IPS-20b (cell line): Measurements from ENCODE around the gene DARS1.

Source experiments
- H3K27ac ChIP-seq: one replicate; pipeline ENCODE4 v1.5.1; 2013; ENCODE audit warnings: low read length
- H3K27me3 ChIP-seq: 2 replicates; pipeline ENCODE4 v1.6.1; 2013; ENCODE audit warnings: mild to moderate bottlenecking, low read length, inconsistent platforms; ENCODE audit not compliant: insufficient read depth
- H3K36me3 ChIP-seq: 2 replicates; pipeline ENCODE4 v1.6.1; 2013; ENCODE audit warnings: low read depth, mild to moderate bottlenecking, inconsistent platforms, low read length, moderate library complexity; ENCODE audit not compliant: insufficient read depth
- H3K4me1 ChIP-seq: 2 replicates; pipeline ENCODE4 v1.6.1; 2013; ENCODE audit warnings: mild to moderate bottlenecking, control low read depth, inconsistent platforms, low read length, moderate library complexity; ENCODE audit not compliant: insufficient read depth
- H3K4me3 ChIP-seq: 2 replicates; pipeline ENCODE4 v1.5.1; 2013; ENCODE audit warnings: mild to moderate bottlenecking, low read length, inconsistent platforms
- H3K9ac ChIP-seq: 2 replicates; pipeline ENCODE4 v1.6.1; 2013; ENCODE audit warnings: low read depth, mild to moderate bottlenecking, inconsistent platforms, low read length, moderate library complexity
- H3K9me3 ChIP-seq: 2 replicates; pipeline ENCODE4 v1.6.1; 2013; ENCODE audit warnings: mild to moderate bottlenecking, low read depth, low read length, inconsistent platforms; ENCODE audit not compliant: insufficient read depth

DARS1 gene

DNA sequence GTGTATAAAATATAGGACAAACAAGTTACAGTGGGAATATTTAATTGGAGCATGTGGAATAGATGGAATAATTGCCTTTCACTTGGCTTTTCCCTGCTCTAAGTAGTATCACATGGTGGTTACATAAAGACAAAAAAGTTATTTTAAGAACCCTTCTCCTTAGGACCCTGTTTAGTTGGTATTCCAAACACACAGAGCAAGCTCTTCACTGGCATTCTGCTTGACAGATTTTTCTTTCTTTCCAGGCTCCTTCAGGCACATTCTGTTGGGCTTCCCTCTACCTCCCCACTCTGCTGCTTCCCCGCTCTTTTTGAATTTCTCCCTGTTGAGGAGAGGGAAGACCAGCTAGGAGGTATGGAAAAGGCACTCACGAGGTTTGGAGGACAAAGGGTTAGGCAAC, 29.0 kb upstream of the DARS1 start:
- no peak overlapping the region; the same call in 1 of the 2 replicates for H3K9ac ChIP-seq
- no peaks in the 10 kb centered on the region for H3K36me3 ChIP-seq
- peaks cover 11% of the 10 kb centered on the region; the same call in 1 of the 2 replicates for H3K4me1 ChIP-seq
- no peaks in the 10 kb centered on the region for H3K9me3 ChIP-seq
- no peaks in the 10 kb centered on the region for H3K27me3 ChIP-seq
- no peak overlapping the region for H3K4me3 ChIP-seq
- no peak overlapping the region for H3K27ac ChIP-seq

DNA sequence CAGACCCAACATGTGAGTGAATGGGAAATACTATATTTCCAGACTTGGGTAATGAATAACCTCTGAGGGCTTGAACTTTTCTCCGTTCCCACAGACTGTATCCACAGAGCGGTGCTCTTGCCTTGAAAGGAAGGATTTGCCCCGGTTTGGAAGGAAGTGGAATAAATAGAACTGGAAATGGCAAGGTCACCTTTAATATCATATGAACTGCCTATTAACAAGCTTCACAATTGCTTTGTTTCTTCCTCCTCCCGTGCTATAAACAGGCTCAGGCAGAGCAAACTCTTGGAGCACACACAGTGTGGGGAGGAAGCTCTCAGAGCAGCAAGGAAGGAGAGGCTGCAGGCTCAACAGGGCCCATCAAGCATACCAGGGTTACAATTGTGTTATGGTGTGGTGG, 28.5 kb upstream of the DARS1 start:
- H3K4me1 ChIP-seq, result peaks cover 11% of the 10 kb centered on the region; the same call in 1 of the 2 replicates
- H3K9me3 ChIP-seq, result no peaks in the 10 kb centered on the region
- no peaks in the 10 kb centered on the region for H3K27me3 ChIP-seq
- H3K27ac ChIP-seq, result no peak overlapping the region
- no peak overlapping the region for H3K4me3 ChIP-seq
- peak overlapping the region; percentile 44; the same call in 1 of the 2 replicates for H3K9ac ChIP-seq
- H3K36me3 ChIP-seq, result no peaks in the 10 kb centered on the region

DNA sequence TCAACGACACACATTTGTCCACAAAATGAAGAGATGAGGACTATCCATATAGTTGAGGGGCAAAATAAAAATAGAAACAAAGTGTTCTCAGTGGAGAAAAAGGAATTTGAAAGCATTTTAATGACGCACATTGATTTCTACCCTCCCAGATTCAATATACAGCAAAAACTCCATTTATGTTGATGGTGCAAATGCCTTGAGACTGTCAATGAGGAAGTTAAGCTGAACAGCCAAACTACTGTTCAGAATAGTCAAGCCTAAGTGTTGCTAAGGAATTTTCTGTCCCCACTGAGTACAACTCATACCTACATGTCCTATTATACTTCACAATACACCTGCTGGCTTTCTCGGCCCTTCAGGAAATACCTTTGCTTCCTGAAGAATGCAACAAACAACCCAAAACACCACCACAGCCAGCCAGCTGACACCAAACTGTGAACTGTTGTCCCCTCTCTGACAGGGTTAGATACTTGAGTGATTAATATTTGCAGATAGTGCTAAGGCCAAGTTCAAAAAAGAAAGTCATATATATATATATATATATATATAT, 27.8 kb upstream of the DARS1 start:
- Histone ChIP-seq H3K4me3 (no peak overlapping the region), H3K4me1 (peaks cover 11% of the 10 kb centered on the region; the same call in 1 of the 2 replicates), H3K9me3 (no peaks in the 10 kb centered on the region), H3K27ac (peak overlapping the region; percentile 11), H3K9ac (no peak overlapping the region), H3K36me3 (no peaks in the 10 kb centered on the region), H3K27me3 (no peaks in the 10 kb centered on the region)

DNA sequence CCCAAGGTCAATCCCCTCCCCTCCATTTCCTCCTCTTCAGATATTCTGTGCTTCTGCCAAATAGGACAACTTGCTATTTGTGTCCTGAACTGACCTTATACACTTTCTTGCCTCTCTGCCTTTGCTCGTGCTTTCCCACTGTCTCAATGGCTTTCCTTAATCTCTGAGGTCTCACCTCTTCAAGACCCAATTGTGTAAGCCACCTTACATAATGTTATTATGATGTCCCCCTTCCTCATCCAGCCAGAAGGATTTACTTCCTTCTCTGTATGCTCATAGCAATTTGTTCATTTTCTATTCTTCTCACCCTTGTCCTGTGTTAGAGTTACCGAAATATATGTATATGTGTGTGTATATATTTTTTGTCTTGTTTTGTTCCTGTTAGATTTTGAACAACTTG, 26.9 kb upstream of the DARS1 start:
- Histone ChIP-seq H3K36me3 (no peaks in the 10 kb centered on the region), H3K4me3 (no peak overlapping the region), H3K4me1 (peaks cover 11% of the 10 kb centered on the region; the same call in 1 of the 2 replicates), H3K9me3 (no peaks in the 10 kb centered on the region), H3K27ac (no peak overlapping the region), H3K9ac (0 out of 2 replicates have a peak overlapping the region, but pooled peaks have one; percentile 24), H3K27me3 (no peaks in the 10 kb centered on the region)

DNA sequence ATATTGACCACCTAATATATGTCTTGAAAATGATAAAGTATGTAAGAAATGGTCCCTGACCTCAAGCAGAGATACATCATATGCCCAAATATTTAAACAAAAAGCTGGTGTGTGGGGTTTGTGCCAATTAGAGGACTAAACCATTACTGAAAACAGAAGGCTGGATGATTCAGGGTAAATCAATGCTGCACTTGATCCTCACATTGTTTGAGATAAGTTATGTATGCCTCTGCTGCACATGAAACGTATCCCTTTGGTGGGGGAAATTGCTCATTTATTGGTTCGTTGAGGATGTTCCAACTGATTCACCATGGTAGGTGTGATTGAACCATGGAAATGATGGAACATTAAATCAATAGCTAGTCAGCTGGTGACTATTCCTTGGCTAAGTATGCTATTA, 24.7 kb upstream of the DARS1 start:
- H3K4me1 ChIP-seq, result peaks cover 23% of the 10 kb centered on the region
- no peak overlapping the region for H3K4me3 ChIP-seq
- no peak overlapping the region for H3K9ac ChIP-seq
- no peaks in the 10 kb centered on the region for H3K27me3 ChIP-seq
- no peaks in the 10 kb centered on the region for H3K36me3 ChIP-seq
- H3K9me3 ChIP-seq, result no peaks in the 10 kb centered on the region
- H3K27ac ChIP-seq, result no peak overlapping the region

DNA sequence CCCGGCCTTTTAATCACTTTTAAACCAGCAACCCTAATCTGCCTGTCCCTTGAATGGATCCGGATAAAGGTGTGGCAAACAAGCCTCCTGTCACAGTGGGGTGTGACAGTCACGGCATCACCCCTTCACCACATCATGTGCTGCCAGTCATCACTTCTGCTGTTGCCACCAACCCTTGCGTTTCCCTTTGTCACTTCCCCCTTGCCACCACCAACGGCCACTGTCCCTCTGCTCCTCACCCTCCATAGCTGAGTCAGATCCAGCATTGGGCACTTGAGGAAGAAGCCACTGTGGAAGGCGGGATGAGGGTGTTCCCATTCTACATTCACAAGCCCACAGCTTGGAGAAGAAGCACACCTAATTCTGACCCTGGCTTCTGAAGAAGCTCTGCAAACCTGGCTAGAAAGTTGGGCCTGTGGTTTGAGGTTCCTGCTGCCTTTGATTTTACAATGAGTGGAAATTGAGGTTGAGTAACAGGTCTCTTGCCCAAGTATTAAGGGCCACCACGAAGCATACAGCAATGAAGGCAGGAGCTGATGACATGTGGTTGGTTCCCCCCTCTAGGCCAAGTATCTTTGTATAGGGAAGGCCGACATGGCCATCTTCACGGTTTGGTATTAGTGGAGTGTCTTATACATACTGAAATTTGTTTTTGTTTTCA, 22.9 kb upstream of the DARS1 start:
- no peak overlapping the region for H3K9ac ChIP-seq
- H3K36me3 ChIP-seq, result no peaks in the 10 kb centered on the region
- H3K27me3 ChIP-seq, result no peaks in the 10 kb centered on the region
- H3K4me1 ChIP-seq, result peaks cover 18% of the 10 kb centered on the region
- no peak overlapping the region for H3K27ac ChIP-seq
- no peaks in the 10 kb centered on the region for H3K9me3 ChIP-seq
- no peak overlapping the region for H3K4me3 ChIP-seq

DNA sequence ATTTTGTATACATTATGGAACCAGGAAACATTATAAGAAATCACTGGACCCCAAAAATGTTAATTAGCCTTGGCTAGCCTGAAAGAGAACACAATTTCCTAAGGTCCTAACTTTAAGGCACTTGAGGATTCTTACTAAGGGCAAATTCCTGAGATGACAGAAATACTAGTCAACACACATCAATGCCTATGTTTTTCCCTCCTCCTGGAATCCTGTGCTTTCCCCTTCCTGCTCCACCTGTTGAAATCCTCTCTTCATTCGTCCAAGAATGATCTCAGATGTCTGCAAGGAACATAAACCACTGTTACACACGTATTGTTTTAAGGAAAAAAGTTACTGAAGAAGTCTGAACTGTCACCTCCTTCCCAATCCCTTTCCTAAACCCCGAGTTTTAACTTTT, 21.2 kb upstream of the DARS1 start:
- no peak overlapping the region for H3K4me3 ChIP-seq
- no peaks in the 10 kb centered on the region for H3K27me3 ChIP-seq
- no peak overlapping the region for H3K9ac ChIP-seq
- H3K9me3 ChIP-seq, result no peaks in the 10 kb centered on the region
- no peak overlapping the region for H3K27ac ChIP-seq
- H3K4me1 ChIP-seq, result peaks cover 12% of the 10 kb centered on the region
- H3K36me3 ChIP-seq, result no peaks in the 10 kb centered on the region

DNA sequence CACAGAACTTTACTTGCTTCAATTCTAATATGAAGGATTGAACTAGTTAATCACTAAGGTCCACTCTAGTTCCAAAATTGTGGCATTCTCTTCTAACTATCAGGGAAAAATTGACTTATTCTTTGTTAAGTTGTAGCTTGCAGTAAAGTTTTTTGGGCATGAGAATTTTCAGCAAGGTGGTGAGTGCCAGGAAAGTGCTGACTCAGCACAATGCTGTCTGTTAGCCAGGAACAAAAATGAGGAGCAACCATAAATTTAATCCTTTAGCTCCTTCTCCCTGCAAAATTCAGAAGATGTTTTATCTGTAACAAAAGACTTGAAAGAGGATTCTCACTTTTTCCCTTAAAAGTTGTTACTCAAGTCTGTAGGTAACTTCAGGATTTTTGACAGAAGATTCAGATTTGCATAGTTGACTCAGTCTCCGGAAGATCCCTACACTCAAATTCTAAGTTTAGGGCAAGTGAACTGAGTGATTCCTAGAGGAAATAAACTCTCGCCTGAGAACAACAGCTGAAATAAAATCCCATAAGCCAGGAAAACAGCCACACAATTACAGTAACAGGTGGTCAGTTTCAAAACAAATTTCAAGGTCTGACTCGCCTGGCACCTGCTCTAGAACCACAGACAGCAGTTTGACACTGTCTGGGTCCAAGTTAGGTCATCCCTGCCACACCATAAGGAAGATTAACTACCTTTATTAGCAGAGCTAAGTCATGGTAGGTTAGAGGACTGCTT, 20.2 kb upstream of the DARS1 start:
- H3K4me3 ChIP-seq, result no peak overlapping the region
- no peaks in the 10 kb centered on the region for H3K9me3 ChIP-seq
- no peak overlapping the region for H3K27ac ChIP-seq
- H3K36me3 ChIP-seq, result no peaks in the 10 kb centered on the region
- H3K4me1 ChIP-seq, result peaks cover 12% of the 10 kb centered on the region
- H3K9ac ChIP-seq, result no peak overlapping the region
- H3K27me3 ChIP-seq, result no peaks in the 10 kb centered on the region

DNA sequence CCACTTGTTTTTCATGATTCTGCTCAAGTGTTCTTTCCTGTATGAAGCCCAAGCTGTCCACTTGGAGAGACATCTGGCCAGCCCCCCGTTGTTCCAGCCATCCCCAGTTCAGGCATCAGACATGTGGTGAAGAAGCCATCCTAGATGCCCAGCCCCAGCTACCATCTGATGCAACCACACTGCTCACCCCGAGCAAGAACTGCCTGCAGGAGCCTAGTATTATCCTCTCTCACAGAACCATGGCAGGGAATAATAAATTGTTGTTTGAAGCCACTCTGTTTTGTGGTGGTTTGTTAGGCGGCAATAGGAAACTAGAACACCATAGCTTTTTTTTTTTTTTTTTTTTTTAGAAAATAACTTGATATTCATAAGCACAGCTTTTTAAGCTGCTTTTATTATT, 19.5 kb upstream of the DARS1 start:
- no peak overlapping the region for H3K27ac ChIP-seq
- no peak overlapping the region for H3K4me3 ChIP-seq
- H3K4me1 ChIP-seq, result peaks cover 12% of the 10 kb centered on the region
- no peak overlapping the region for H3K9ac ChIP-seq
- no peaks in the 10 kb centered on the region for H3K36me3 ChIP-seq
- no peaks in the 10 kb centered on the region for H3K27me3 ChIP-seq
- H3K9me3 ChIP-seq, result no peaks in the 10 kb centered on the region

DNA sequence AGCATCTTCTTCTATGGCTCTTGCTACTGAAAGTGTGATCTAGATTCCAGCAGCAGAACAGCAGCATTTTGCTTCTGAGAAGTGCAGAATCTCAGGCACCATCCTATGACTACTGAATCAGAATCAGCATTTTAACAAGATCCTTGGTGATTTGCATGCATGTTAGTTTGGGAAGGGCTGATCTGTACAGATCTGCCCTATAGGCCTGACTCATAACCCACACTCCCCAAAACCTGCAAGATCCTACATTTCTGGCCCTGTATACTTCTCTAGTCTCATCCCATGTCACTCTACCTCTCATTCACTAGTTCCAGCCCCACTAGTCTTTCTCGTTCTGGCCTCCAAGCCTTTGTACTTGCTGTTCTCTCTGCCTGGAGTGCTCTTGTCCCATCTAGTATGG, 15.7 kb upstream of the DARS1 start:
- H3K36me3 ChIP-seq, result no peaks in the 10 kb centered on the region
- H3K4me1 ChIP-seq, result peaks cover 4% of the 10 kb centered on the region
- H3K9me3 ChIP-seq, result no peaks in the 10 kb centered on the region
- no peak overlapping the region for H3K9ac ChIP-seq
- no peaks in the 10 kb centered on the region for H3K27me3 ChIP-seq
- H3K27ac ChIP-seq, result no peak overlapping the region
- no peak overlapping the region for H3K4me3 ChIP-seq

DNA sequence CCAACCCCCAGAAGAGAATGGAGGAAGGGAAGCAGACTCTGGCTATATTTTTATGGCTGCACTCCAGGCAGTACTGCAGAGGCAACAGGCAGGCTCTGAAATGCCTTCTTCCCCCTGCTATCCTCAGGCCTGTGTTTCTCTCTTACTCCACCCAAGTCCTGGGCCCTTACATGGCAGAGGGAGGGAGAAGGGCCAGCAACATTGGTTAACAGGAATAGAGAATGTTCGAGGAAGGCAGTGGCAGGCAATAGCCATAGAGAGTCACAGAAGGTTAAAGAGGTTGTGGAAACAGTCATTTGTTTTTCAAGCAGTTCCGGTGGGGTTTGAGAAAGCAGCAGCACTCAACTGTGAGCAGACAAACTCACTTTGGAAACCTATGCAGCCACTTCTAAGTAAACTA, 15.1 kb upstream of the DARS1 start:
- Histone ChIP-seq H3K4me3 (no peak overlapping the region), H3K9me3 (no peaks in the 10 kb centered on the region), H3K9ac (no peak overlapping the region), H3K27me3 (no peaks in the 10 kb centered on the region), H3K36me3 (no peaks in the 10 kb centered on the region), H3K4me1 (no peaks in the 10 kb centered on the region; the same call in 1 of the 2 replicates), H3K27ac (no peak overlapping the region)

DNA sequence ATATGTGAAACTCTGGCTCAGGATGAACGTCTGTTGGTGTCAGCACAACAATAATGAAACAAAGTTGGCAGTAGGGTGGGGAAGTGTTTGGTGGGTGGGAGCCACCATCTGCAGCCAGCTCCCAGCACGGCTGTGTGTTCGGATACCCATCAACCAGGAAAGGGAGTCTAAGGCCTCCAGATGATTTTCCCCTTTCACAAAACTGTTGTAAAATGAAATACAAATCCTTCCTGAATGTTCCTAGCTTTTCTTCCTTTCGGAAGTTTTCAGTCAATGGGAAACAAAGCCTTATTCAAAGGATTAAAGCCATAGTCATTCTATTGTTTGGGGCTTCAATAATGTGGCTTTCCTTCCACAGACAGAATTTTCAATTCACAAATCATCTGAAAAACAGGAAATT, 14.5 kb upstream of the DARS1 start:
- Histone ChIP-seq H3K4me3 (no peak overlapping the region), H3K4me1 (no peaks in the 10 kb centered on the region; the same call in 1 of the 2 replicates), H3K27me3 (no peaks in the 10 kb centered on the region), H3K36me3 (no peaks in the 10 kb centered on the region), H3K9ac (no peak overlapping the region), H3K27ac (no peak overlapping the region), H3K9me3 (no peaks in the 10 kb centered on the region)
